ENCODE data around the gene PDE7B.

Gene PDE7B

GRCh38 chr6:135851442-135852271 lies at the start of gene PDE7B:
PDE7B (plus strand) TSS chr6:135851701.
- peak; percentile 58 for DNase-seq (ENCODE audit: low spot score)
- no peak for TF ChIP-seq CTCF (IDR thresholded peaks at IDR 0.05; ENCODE audit: borderline replicate concordance, control extremely low read depth, extremely low read depth, insufficient read depth, missing control alignments)
- in situ Hi-C loops (cut with MboI; ENCODE audit: low sequenced_read_pairs, unreplicated experiment) = no loop called here

GRCh38 chr6:135801755-135802465 lies 49.6 kb upstream of the PDE7B start:
- no peak for DNase-seq (ENCODE audit: low spot score)
- no peak for TF ChIP-seq CTCF (IDR thresholded peaks at IDR 0.05; ENCODE audit: borderline replicate concordance, control extremely low read depth, extremely low read depth, insufficient read depth, missing control alignments)
- in situ Hi-C loops (cut with MboI; ENCODE audit: low sequenced_read_pairs, unreplicated experiment) = no loop called here

GRCh38 chr6:135810486-135810885 lies 41.0 kb upstream of the PDE7B start:
- in situ Hi-C loops (cut with MboI; ENCODE audit: low sequenced_read_pairs, unreplicated experiment) = no loop called here
- TF ChIP-seq CTCF (IDR thresholded peaks at IDR 0.05; ENCODE audit: borderline replicate concordance, control extremely low read depth, extremely low read depth, insufficient read depth, missing control alignments) = no peak
- no peak for DNase-seq (ENCODE audit: low spot score)

GRCh38 chr6:135811170-135811569 lies 40.3 kb upstream of the PDE7B start:
- no peak for DNase-seq (ENCODE audit: low spot score)
- in situ Hi-C loops (cut with MboI; ENCODE audit: low sequenced_read_pairs, unreplicated experiment) = no loop called here
- TF ChIP-seq CTCF (IDR thresholded peaks at IDR 0.05; ENCODE audit: borderline replicate concordance, control extremely low read depth, extremely low read depth, insufficient read depth, missing control alignments) = no peak

GRCh38 chr6:135811644-135812526 lies 39.6 kb upstream of the PDE7B start:
- no peak for DNase-seq (ENCODE audit: low spot score)
- in situ Hi-C loops (cut with MboI; ENCODE audit: low sequenced_read_pairs, unreplicated experiment) = no loop called here
- TF ChIP-seq CTCF (IDR thresholded peaks at IDR 0.05; ENCODE audit: borderline replicate concordance, control extremely low read depth, extremely low read depth, insufficient read depth, missing control alignments) = no peak

- DNase-seq (ENCODE audit: low spot score) = no peak
- TF ChIP-seq CTCF (IDR thresholded peaks at IDR 0.05; ENCODE audit: borderline replicate concordance, control extremely low read depth, extremely low read depth, insufficient read depth, missing control alignments) = no peak
- in situ Hi-C loops (cut with MboI; ENCODE audit: low sequenced_read_pairs, unreplicated experiment) = no loop called here
Measured at GRCh38 chr6:135813401-135813800, 38.1 kb upstream of the PDE7B start.

Measured in GM13976 (cell line).